Measurements from ENCODE around the gene ANKRD65. TPM values are rescaled to one million over a fixed set of nuclear protein-coding genes. Genes with fewer than 3 reads are reported as not detected.
"Not testable (repeated sequence)": the region's sequence is repeated elsewhere in the genome, so short reads cannot be mapped to it uniquely, and the experiment has no call there.

The ANKRD65 gene
- 10 to 100 TPM; 33.7 to 34.9 TPM for total RNA-seq

- no peaks in the 10 kb centered on the region for H3K9me3 ChIP-seq
- H3K4me3 ChIP-seq, result peak within 1 kb of the TSS; percentile 32 to 41
- intact Hi-C loops (cut with DNase I), result no loop called here
- H3K27ac ChIP-seq, result peak within 1 kb of the TSS; percentile 64 to 77
- H3K4me1 ChIP-seq (replicated peaks), result peaks cover 6% of the 10 kb centered on the region
- no peaks in the 10 kb centered on the region for H3K36me3 ChIP-seq
- H3K27me3 ChIP-seq (replicated peaks; ENCODE audit: insufficient read depth), result no peaks in the 10 kb centered on the region
- WGBS, result 33% methylated on average over 18 of the region's 18 CpGs
- no peak for DNase-seq (ENCODE audit: low spot score)
- TF ChIP-seq POLR2A (IDR thresholded peaks at IDR 0.05) (peak; percentile 59), CTCF (IDR thresholded peaks at IDR 0.05) (no peak), POLR2AphosphoS5 (IDR thresholded peaks at IDR 0.05) (peak; percentile 47)
These were observed at the start of gene ANKRD65 for GRCh38 chr1:1421147-1421906. TSS of gene ANKRD65 (minus strand) at chr1:1421276. CDS start at chr1:1421005, 271 bp downstream.

- DNase-seq (ENCODE audit: low spot score); H3K9me3 ChIP-seq; intact Hi-C loops (cut with DNase I); H3K4me1 ChIP-seq (replicated peaks); H3K27ac ChIP-seq; H3K4me3 ChIP-seq; H3K36me3 ChIP-seq; H3K27me3 ChIP-seq (replicated peaks; ENCODE audit: insufficient read depth): not testable (repeated sequence)
- 79% methylated on average over 30 of the region's 44 CpGs for WGBS
These were observed 47.3 kb upstream of the ANKRD65 start for GRCh38 chr1:1468196-1468985.

DNA sequence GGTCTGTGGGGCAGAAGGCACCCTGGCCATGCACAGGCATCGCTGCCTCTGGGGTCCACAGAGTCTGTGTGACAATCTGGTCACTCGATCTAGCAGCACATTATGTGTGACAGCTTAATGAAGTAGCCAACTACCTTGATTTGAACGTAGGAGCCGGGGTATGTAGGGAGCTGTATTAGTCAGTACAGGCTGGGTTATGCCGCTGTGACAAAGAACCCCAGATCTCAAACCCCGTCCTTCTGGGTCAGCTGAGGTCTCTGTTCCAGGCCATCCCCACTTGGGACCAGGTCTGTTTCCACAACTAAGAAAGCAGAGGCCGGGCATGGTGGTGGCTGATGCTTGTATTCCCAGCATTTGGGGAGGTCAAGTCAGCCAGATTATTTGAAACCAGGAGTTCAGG lies 42.2 kb upstream of the ANKRD65 start:
- DNase-seq (ENCODE audit: low spot score), result no peak
- no peak overlapping the region for H3K4me3 ChIP-seq
- H3K27me3 ChIP-seq (replicated peaks; ENCODE audit: insufficient read depth), result no peaks in the 10 kb centered on the region
- intact Hi-C loops (cut with DNase I), result no loop called here
- H3K36me3 ChIP-seq, result no peaks in the 10 kb centered on the region
- TF ChIP-seq POLR2A (IDR thresholded peaks at IDR 0.05) (no peak), POLR2AphosphoS5 (IDR thresholded peaks at IDR 0.05) (no peak), CTCF (IDR thresholded peaks at IDR 0.05) (no peak)
- H3K27ac ChIP-seq, result no peak overlapping the region
- no peaks in the 10 kb centered on the region for H3K4me1 ChIP-seq (replicated peaks)
- H3K9me3 ChIP-seq, result no peaks in the 10 kb centered on the region
- 94% methylated on average over 7 of the region's 7 CpGs for WGBS

GRCh38 chr1:1462318-1462966 lies 41.4 kb upstream of the ANKRD65 start:
- no peaks in the 10 kb centered on the region for H3K4me1 ChIP-seq (replicated peaks)
- intact Hi-C loops (cut with DNase I), result no loop called here
- DNase-seq (ENCODE audit: low spot score), result peak; percentile 41
- H3K36me3 ChIP-seq, result no peaks in the 10 kb centered on the region
- H3K4me3 ChIP-seq, result peak overlapping the region; percentile 20
- 34% methylated on average over 18 of the region's 26 CpGs for WGBS
- peak overlapping the region; percentile 43 to 64 for H3K27ac ChIP-seq
- TF ChIP-seq POLR2A (IDR thresholded peaks at IDR 0.05), result no peak
- TF ChIP-seq POLR2AphosphoS5 (IDR thresholded peaks at IDR 0.05), result no peak
- no peak for TF ChIP-seq CTCF (IDR thresholded peaks at IDR 0.05)
- no peaks in the 10 kb centered on the region for H3K27me3 ChIP-seq (replicated peaks; ENCODE audit: insufficient read depth)
- no peaks in the 10 kb centered on the region for H3K9me3 ChIP-seq

GRCh38 chr1:1461721-1462317 lies 40.7 kb upstream of the ANKRD65 start:
- intact Hi-C loops (cut with DNase I), result no loop called here
- peak overlapping the region; percentile 20 for H3K4me3 ChIP-seq
- H3K27me3 ChIP-seq (replicated peaks; ENCODE audit: insufficient read depth), result no peaks in the 10 kb centered on the region
- H3K4me1 ChIP-seq (replicated peaks), result no peaks in the 10 kb centered on the region
- no peaks in the 10 kb centered on the region for H3K36me3 ChIP-seq
- 44% methylated on average over 11 of the region's 18 CpGs for WGBS
- no peaks in the 10 kb centered on the region for H3K9me3 ChIP-seq
- DNase-seq (ENCODE audit: low spot score), result no peak
- no peak for TF ChIP-seq POLR2AphosphoS5 (IDR thresholded peaks at IDR 0.05)
- TF ChIP-seq POLR2A (IDR thresholded peaks at IDR 0.05), result no peak
- no peak for TF ChIP-seq CTCF (IDR thresholded peaks at IDR 0.05)
- H3K27ac ChIP-seq, result peak overlapping the region; percentile 43 to 64
